ENCODE measurements around the gene CASZ1.

Gene CASZ1

DNA sequence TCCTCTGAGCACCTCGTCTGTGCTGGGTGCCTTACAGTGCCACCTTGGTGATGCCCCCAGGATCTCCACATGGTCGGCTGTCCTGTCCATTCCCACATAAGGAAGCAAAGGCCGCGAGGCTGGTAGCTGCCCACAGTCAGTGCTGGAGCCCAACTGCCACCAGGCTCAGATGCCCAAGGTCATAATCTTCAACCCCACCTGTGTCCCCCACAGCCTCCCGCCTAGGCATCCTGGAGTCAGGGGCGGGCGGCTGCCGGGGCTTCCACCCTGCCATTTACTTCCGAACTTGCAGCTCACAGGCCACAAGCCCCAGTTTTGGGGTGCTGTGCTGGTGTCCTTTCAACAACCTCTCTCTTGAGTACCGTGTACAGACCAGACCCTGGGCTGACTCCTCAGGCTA, 126.3 kb downstream of the CASZ1 start:
- H3K36me3 ChIP-seq (ENCODE audit: control insufficient read depth, insufficient read depth, low read length): no peaks in the 10 kb centered on the region; the same call in 1 of the 2 replicates
- H3K27me3 ChIP-seq (ENCODE audit: control insufficient read depth, insufficient read depth, low read length): no peaks in the 10 kb centered on the region
- no peak overlapping the region for H3K27ac ChIP-seq (ENCODE audit: low read length)
- peaks cover 2% of the 10 kb centered on the region; the same call in 1 of the 2 replicates for H3K4me1 ChIP-seq (ENCODE audit: control insufficient read depth, insufficient read depth, low read length)
- H3K9me3 ChIP-seq (ENCODE audit: control insufficient read depth, insufficient read depth, low read length): no peaks in the 10 kb centered on the region
- DNase-seq (ENCODE audit: low read depth, low spot score): no peak
- no CpG with 5 or more reads among the region's 10 CpGs for whole genome bisulfite sequencing (ENCODE audit: insufficient coverage, insufficient read length)
- H3K4me3 ChIP-seq (ENCODE audit: low read length): no peak overlapping the region

DNA sequence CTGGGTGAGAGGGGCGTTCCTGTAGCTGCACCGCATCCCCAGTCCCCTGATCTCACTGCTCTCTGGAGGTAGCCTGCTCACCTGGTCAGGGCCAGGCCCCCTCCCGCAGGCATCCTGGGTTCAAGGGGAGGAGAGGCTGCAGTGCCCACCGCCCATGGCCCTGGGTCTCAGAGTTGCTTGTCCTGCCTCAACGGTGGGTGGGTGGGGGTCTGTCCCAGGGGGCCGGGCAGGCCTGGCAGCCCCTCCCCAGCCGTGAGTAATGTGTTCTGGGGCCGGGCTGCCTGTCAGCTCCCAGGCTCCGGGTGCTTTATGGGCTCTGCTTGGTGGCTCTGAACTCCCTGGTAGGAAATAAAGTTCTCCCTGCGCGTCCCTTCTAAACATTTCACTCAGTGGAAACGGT, 126.9 kb downstream of the CASZ1 start:
- H3K4me3 ChIP-seq (ENCODE audit: low read length): no peak overlapping the region
- no peaks in the 10 kb centered on the region; the same call in 1 of the 2 replicates for H3K36me3 ChIP-seq (ENCODE audit: control insufficient read depth, insufficient read depth, low read length)
- no CpG with 5 or more reads among the region's 12 CpGs for WGBS (ENCODE audit: insufficient coverage, insufficient read length)
- DNase-seq (ENCODE audit: low read depth, low spot score): no peak
- H3K27ac ChIP-seq (ENCODE audit: low read length): no peak overlapping the region
- H3K27me3 ChIP-seq (ENCODE audit: control insufficient read depth, insufficient read depth, low read length): no peaks in the 10 kb centered on the region
- H3K4me1 ChIP-seq (ENCODE audit: control insufficient read depth, insufficient read depth, low read length): peaks cover 2% of the 10 kb centered on the region; the same call in 1 of the 2 replicates
- no peaks in the 10 kb centered on the region for H3K9me3 ChIP-seq (ENCODE audit: control insufficient read depth, insufficient read depth, low read length)

DNA sequence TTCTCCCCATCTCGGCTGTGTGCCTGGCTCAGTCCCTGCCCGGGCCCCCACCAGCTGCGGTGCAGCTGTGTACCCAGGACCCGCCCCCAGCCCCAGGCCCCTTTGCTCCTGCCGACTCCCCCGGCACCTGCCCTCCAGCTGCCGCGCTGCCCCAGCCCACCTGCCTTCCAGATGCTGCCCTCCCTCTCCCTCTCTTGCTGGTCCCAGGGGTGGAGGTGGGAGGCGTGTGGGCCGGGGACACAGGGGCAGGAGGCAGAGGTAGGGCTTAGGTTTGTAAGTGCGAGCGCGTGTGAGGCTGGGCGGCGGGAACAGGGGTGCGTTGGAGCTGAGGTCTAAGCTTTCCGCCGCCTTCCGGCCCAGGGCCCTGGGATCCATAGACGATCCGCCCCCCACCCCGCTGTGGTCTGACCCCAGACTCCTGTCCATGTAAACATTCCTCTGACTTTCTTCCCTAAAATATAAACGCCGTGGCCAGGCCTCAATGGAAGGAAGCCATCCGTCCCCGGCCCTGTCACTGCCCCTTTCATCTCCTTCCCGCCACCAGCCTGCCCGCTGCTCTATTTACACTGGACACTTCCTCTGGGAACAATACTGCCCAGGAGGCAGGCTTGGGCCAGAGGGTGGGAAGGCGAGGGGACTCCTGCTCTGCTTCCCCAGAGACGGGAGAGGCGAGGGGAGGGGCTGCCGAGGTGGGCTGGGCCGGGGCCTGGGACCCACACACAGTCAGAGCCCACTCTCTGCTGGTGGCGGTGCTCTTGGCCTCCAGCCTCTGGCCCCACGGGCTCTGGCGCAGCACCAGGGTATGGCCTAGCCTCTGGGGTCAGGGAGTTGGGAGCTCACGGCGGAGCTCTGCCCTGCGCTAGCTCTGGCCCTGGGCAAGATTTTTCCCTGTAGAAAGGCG, 128.3 kb downstream of the CASZ1 start:
- DNase-seq (ENCODE audit: low read depth, low spot score): no peak
- no peak overlapping the region for H3K27ac ChIP-seq (ENCODE audit: low read length)
- H3K27me3 ChIP-seq (ENCODE audit: control insufficient read depth, insufficient read depth, low read length): no peaks in the 10 kb centered on the region
- no peaks in the 10 kb centered on the region for H3K9me3 ChIP-seq (ENCODE audit: control insufficient read depth, insufficient read depth, low read length)
- no peaks in the 10 kb centered on the region; the same call in 1 of the 2 replicates for H3K36me3 ChIP-seq (ENCODE audit: control insufficient read depth, insufficient read depth, low read length)
- no CpG with 5 or more reads among the region's 40 CpGs for WGBS (ENCODE audit: insufficient coverage, insufficient read length)
- H3K4me3 ChIP-seq (ENCODE audit: low read length): no peak overlapping the region
- H3K4me1 ChIP-seq (ENCODE audit: control insufficient read depth, insufficient read depth, low read length): peaks cover 4% of the 10 kb centered on the region; the same call in 1 of the 2 replicates

- no peak for DNase-seq (ENCODE audit: low read depth, low spot score)
- Histone ChIP-seq H3K27ac (ENCODE audit: low read length) (no peak overlapping the region), H3K4me1 (ENCODE audit: control insufficient read depth, insufficient read depth, low read length) (peaks cover 4% of the 10 kb centered on the region; the same call in 1 of the 2 replicates), H3K27me3 (ENCODE audit: control insufficient read depth, insufficient read depth, low read length) (no peaks in the 10 kb centered on the region), H3K9me3 (ENCODE audit: control insufficient read depth, insufficient read depth, low read length) (no peaks in the 10 kb centered on the region), H3K4me3 (ENCODE audit: low read length) (no peak overlapping the region), H3K36me3 (ENCODE audit: control insufficient read depth, insufficient read depth, low read length) (no peaks in the 10 kb centered on the region; the same call in 1 of the 2 replicates)
- WGBS (ENCODE audit: insufficient coverage, insufficient read length): no CpG with 5 or more reads among the region's 36 CpGs
Measured at GRCh38 chr1:10665930-10666850, 130.3 kb downstream of the CASZ1 start.

DNA sequence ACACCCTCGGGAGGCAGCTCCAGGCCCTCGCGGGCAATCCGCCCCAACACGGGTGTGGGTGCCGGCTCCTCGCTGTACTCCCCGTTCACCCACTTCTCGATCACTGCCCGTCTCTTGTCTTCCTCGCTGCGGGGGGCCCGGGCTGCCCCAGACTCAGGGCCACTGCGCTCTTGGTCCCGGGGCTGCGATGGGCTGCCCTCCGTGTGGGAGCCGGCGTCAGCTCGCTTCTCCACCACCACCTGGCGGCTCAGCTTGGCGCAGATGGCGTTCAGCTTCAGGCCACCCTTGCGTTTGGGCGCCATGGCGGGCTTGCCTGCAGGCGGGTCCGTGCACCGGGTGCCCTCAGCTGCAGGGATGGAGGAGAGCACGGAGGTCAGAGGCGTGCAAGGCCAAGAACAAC, 131.2 kb downstream of the CASZ1 start:
- no peak overlapping the region for H3K27ac ChIP-seq (ENCODE audit: low read length)
- H3K4me1 ChIP-seq (ENCODE audit: control insufficient read depth, insufficient read depth, low read length): peaks cover 4% of the 10 kb centered on the region; the same call in 1 of the 2 replicates
- WGBS (ENCODE audit: insufficient coverage, insufficient read length): no CpG with 5 or more reads among the region's 31 CpGs
- H3K9me3 ChIP-seq (ENCODE audit: control insufficient read depth, insufficient read depth, low read length): no peaks in the 10 kb centered on the region
- no peak for DNase-seq (ENCODE audit: low read depth, low spot score)
- H3K36me3 ChIP-seq (ENCODE audit: control insufficient read depth, insufficient read depth, low read length): no peaks in the 10 kb centered on the region; the same call in 1 of the 2 replicates
- no peak overlapping the region for H3K4me3 ChIP-seq (ENCODE audit: low read length)
- H3K27me3 ChIP-seq (ENCODE audit: control insufficient read depth, insufficient read depth, low read length): no peaks in the 10 kb centered on the region

- no peaks in the 10 kb centered on the region for H3K27me3 ChIP-seq (ENCODE audit: control insufficient read depth, insufficient read depth, low read length)
- no peak overlapping the region for H3K4me3 ChIP-seq (ENCODE audit: low read length)
- H3K9me3 ChIP-seq (ENCODE audit: control insufficient read depth, insufficient read depth, low read length): no peaks in the 10 kb centered on the region
- no CpG with 5 or more reads among the region's 15 CpGs for WGBS (ENCODE audit: insufficient coverage, insufficient read length)
- DNase-seq (ENCODE audit: low read depth, low spot score): no peak
- no peak overlapping the region for H3K27ac ChIP-seq (ENCODE audit: low read length)
- peaks cover 4% of the 10 kb centered on the region; the same call in 1 of the 2 replicates for H3K4me1 ChIP-seq (ENCODE audit: control insufficient read depth, insufficient read depth, low read length)
- no peaks in the 10 kb centered on the region; the same call in 1 of the 2 replicates for H3K36me3 ChIP-seq (ENCODE audit: control insufficient read depth, insufficient read depth, low read length)
Measured at GRCh38 chr1:10664251-10664650, 132.2 kb downstream of the CASZ1 start.

DNA sequence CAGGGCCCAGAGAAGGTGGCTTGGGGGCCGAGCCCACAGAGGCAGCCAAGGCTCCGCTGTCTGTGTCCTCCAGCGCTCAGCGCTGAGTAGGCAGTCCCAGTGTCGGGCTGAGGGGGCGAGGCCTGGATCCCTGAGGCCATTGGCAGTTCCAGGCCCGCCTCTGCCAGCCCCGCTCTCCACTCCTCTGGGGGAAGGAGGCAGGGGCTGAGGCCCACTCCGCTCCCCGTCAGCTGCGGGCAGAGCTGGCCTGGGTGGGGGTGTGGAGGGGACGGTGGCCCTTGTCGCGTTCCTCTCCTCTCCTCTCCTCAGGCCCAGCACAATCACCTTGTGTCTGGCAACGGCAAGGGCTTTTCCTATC, 132.8 kb downstream of the CASZ1 start:
- WGBS (ENCODE audit: insufficient coverage, insufficient read length): no CpG with 5 or more reads among the region's 15 CpGs

GRCh38 chr1:10662824-10663677, 133.4 kb downstream of the CASZ1 start:
- Histone ChIP-seq H3K27me3 (ENCODE audit: control insufficient read depth, insufficient read depth, low read length) (no peaks in the 10 kb centered on the region), H3K4me1 (ENCODE audit: control insufficient read depth, insufficient read depth, low read length) (peaks cover 2% of the 10 kb centered on the region; the same call in 1 of the 2 replicates), H3K9me3 (ENCODE audit: control insufficient read depth, insufficient read depth, low read length) (no peaks in the 10 kb centered on the region), H3K4me3 (ENCODE audit: low read length) (no peak overlapping the region), H3K36me3 (ENCODE audit: control insufficient read depth, insufficient read depth, low read length) (no peaks in the 10 kb centered on the region; the same call in 1 of the 2 replicates), H3K27ac (ENCODE audit: low read length) (no peak overlapping the region)
- DNase-seq (ENCODE audit: low read depth, low spot score): no peak
- no CpG with 5 or more reads among the region's 26 CpGs for WGBS (ENCODE audit: insufficient coverage, insufficient read length)

More for the DNA sequence above, 132.8 kb downstream of the CASZ1 start:
- no peak overlapping the region for H3K27ac ChIP-seq (ENCODE audit: low read length)
- peaks cover 4% of the 10 kb centered on the region; the same call in 1 of the 2 replicates for H3K4me1 ChIP-seq (ENCODE audit: control insufficient read depth, insufficient read depth, low read length)
- no peak overlapping the region for H3K4me3 ChIP-seq (ENCODE audit: low read length)
- H3K27me3 ChIP-seq (ENCODE audit: control insufficient read depth, insufficient read depth, low read length): no peaks in the 10 kb centered on the region
- DNase-seq (ENCODE audit: low read depth, low spot score): no peak
- H3K36me3 ChIP-seq (ENCODE audit: control insufficient read depth, insufficient read depth, low read length): no peaks in the 10 kb centered on the region; the same call in 1 of the 2 replicates
- H3K9me3 ChIP-seq (ENCODE audit: control insufficient read depth, insufficient read depth, low read length): no peaks in the 10 kb centered on the region

DNA sequence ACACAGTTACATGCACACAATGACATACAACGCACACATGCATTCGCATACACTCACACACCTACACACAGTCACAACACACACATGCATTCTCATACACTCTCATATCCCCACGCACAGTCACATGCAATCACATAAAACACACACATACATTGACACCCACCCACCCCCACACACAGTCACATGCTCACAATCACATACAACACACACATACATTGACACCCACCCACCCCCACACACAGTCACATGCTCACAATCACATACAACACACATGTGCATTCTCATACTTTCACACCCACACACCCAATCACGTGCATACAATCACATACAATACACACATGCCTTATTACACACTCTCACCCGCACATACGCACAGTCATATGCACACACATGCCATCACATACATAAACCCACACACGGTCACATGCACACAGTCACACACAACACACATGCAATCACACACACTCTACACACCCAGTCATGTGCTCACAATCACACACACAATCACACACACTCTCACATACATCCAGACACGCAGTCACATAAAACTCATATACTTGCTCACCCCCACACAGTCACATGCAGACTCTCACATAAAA, 134.3 kb downstream of the CASZ1 start:
- no peaks in the 10 kb centered on the region; the same call in 1 of the 2 replicates for H3K36me3 ChIP-seq (ENCODE audit: control insufficient read depth, insufficient read depth, low read length)
- WGBS (ENCODE audit: insufficient coverage, insufficient read length): 100% methylated on average over 7 of the region's 8 CpGs
- no peaks in the 10 kb centered on the region for H3K27me3 ChIP-seq (ENCODE audit: control insufficient read depth, insufficient read depth, low read length)
- peaks cover 2% of the 10 kb centered on the region; the same call in 1 of the 2 replicates for H3K4me1 ChIP-seq (ENCODE audit: control insufficient read depth, insufficient read depth, low read length)
- no peaks in the 10 kb centered on the region for H3K9me3 ChIP-seq (ENCODE audit: control insufficient read depth, insufficient read depth, low read length)
- H3K27ac ChIP-seq (ENCODE audit: low read length): no peak overlapping the region
- no peak overlapping the region for H3K4me3 ChIP-seq (ENCODE audit: low read length)
- DNase-seq (ENCODE audit: low read depth, low spot score): no peak

Measured in iPS DF 6.9 (cell line).